MM.1S (cell line): ENCODE results near the gene AGTRAP.

Experiments
- DNase-seq: peaks from one replicate; pipeline ENCODE4 v3.0.0-alpha.2; 2015
- H2AFZ ChIP-seq: fragments of 300-600 bp; sonication (generic); 2 replicates; pipeline ENCODE4 v1.6.0; 2016; ENCODE audit warnings: antibody characterized with exemption, low read length
- H3F3A ChIP-seq: fragments of 300-600 bp; sonication (generic); 2 replicates; pipeline ENCODE4 v1.6.1; 2016; ENCODE audit warnings: mild to moderate bottlenecking, antibody characterized with exemption, low read length, moderate library complexity, mixed read lengths; ENCODE audit not compliant: insufficient read depth
- H3K27ac ChIP-seq: fragments of 300-600 bp; sonication (generic); 2 replicates; pipeline ENCODE4 v1.5.1; 2016; ENCODE audit warnings: mild to moderate bottlenecking, low read length
- H3K27me3 ChIP-seq: fragments of 300-600 bp; sonication (generic); replicated peaks from 2 replicates; pipeline ENCODE4 v1.6.0; 2016; ENCODE audit warnings: low read length; ENCODE audit not compliant: insufficient read depth
- H3K36me3 ChIP-seq: fragments of 300-600 bp; sonication (generic); replicated peaks from 2 replicates; pipeline ENCODE4 v1.6.1; 2016; ENCODE audit warnings: mild to moderate bottlenecking, low read length, mixed read lengths; ENCODE audit not compliant: insufficient read depth
- H3K4me1 ChIP-seq: fragments of 300-600 bp; sonication (generic); 2 replicates; pipeline ENCODE4 v1.6.1; 2016; ENCODE audit warnings: low read length, mixed read lengths
- H3K4me2 ChIP-seq: fragments of 300-600 bp; sonication (generic); 2 replicates; pipeline ENCODE4 v1.6.0; 2016; ENCODE audit warnings: low read depth, low read length
- H3K4me3 ChIP-seq: fragments of 300-600 bp; sonication (generic); 2 replicates; pipeline ENCODE4 v1.5.1; 2016; ENCODE audit warnings: low read length, mixed read lengths
- H3K79me2 ChIP-seq: fragments of 300-600 bp; sonication (generic); 2 replicates; pipeline ENCODE4 v1.6.1; 2016; ENCODE audit warnings: mixed run types, low read length, mixed read lengths
- H3K9ac ChIP-seq: fragments of 300-600 bp; sonication (generic); 2 replicates; pipeline ENCODE4 v1.6.1; 2016; ENCODE audit warnings: low read length, mixed read lengths
- H3K9me2 ChIP-seq: fragments of 300-600 bp; sonication (generic); replicated peaks from 2 replicates; pipeline ENCODE4 v1.6.1; 2016; ENCODE audit warnings: mild to moderate bottlenecking, low read length, mixed read lengths; ENCODE audit not compliant: insufficient read depth
- H3K9me3 ChIP-seq: fragments of 300-600 bp; sonication (generic); replicated peaks from 2 replicates; pipeline ENCODE4 v1.6.1; 2016; ENCODE audit warnings: mild to moderate bottlenecking, low read length, mixed read lengths; ENCODE audit not compliant: insufficient read depth
- H4K20me1 ChIP-seq: fragments of 300-600 bp; sonication (generic); 2 replicates; pipeline ENCODE4 v1.6.1; 2016; ENCODE audit warnings: mild to moderate bottlenecking, low read length, moderate library complexity, mixed read lengths; ENCODE audit not compliant: insufficient read depth
- EZH2 ChIP-seq: fragments of 300-600 bp; sonication (generic); optimal IDR thresholded peaks from 2 replicates; pipeline ENCODE3; 2017; ENCODE audit warnings: low read depth, mild to moderate bottlenecking, antibody characterized with exemption, low read length, mixed read lengths
- EZH2phosphoT487 ChIP-seq: fragments of 300-600 bp; sonication (generic); IDR thresholded peaks from 2 replicates; pipeline ENCODE4 v1.6.1; 2018; ENCODE audit warnings: antibody characterized with exemption, low read length
- TF ChIP-seq, protein P1 (sequence below): fragments of 300-600 bp; sonication (generic); IDR thresholded peaks from 2 replicates; pipeline ENCODE4 v1.5.1; 2016; ENCODE audit warnings: antibody characterized with exemption, low read length, mixed read lengths

AGTRAP gene

DNA sequence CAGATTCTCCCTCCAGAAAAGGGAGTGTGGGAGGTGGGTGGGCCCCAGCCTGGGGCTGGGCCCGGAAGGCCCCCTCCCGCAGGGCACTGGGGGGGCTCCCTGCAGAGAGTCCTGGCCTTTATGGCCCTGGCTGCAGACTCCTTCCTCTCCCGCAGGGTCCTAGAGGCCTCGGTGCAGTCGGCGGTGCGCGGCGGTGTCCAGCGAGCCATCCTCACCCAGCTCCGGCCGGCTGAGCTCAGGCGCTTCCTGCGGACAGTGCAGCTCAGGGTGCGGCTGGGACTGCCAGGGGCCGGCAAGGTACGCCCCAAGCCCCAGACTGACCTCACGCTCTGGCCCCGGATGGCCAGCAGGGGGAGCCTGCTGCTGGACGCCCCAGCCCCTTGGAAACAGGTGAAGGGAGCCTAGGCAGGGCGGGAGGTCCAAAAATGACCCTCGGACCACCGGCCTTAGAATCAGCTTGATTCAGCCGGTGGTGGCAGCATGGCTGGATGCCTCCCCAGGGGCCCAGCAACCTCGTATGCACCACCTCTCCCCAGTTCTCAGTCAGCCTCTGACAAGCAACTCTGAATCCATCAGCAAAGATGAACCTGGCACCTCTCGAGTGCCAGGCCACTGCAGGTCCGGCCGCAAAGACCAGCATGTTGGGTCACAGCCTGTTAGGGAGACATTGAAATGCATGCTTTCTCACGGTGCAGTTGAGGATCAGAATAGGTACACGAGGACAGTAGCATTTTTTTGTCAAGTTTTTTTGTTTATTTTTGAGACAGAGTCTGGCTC lies 49.2 kb downstream of the AGTRAP start:
- H3K36me3 ChIP-seq, result no peaks in the 10 kb centered on the region
- peak overlapping the region; percentile 81 for H3K4me2 ChIP-seq
- no peaks in the 10 kb centered on the region for H3K9me3 ChIP-seq
- H3F3A ChIP-seq, result peaks cover 17% of the 10 kb centered on the region
- H3K9ac ChIP-seq, result peak overlapping the region; percentile 57; the same call in 1 of the 2 replicates
- no peaks in the 10 kb centered on the region for H3K27me3 ChIP-seq
- peak overlapping the region; percentile 91; the same call in 1 of the 2 replicates for H3K27ac ChIP-seq
- peak; percentile 65 for DNase-seq
- peak overlapping the region; percentile 47 for H3K4me3 ChIP-seq
- peak overlapping the region; percentile 85; the same call in 1 of the 2 replicates for H2AFZ ChIP-seq
- no peaks in the 10 kb centered on the region for H3K9me2 ChIP-seq
- no peaks in the 10 kb centered on the region for H3K79me2 ChIP-seq
- H4K20me1 ChIP-seq, result no peaks in the 10 kb centered on the region
- peaks cover 15% of the 10 kb centered on the region for H3K4me1 ChIP-seq
- no peak for TF ChIP-seq EZH2
- TF ChIP-seq, protein P1, sequence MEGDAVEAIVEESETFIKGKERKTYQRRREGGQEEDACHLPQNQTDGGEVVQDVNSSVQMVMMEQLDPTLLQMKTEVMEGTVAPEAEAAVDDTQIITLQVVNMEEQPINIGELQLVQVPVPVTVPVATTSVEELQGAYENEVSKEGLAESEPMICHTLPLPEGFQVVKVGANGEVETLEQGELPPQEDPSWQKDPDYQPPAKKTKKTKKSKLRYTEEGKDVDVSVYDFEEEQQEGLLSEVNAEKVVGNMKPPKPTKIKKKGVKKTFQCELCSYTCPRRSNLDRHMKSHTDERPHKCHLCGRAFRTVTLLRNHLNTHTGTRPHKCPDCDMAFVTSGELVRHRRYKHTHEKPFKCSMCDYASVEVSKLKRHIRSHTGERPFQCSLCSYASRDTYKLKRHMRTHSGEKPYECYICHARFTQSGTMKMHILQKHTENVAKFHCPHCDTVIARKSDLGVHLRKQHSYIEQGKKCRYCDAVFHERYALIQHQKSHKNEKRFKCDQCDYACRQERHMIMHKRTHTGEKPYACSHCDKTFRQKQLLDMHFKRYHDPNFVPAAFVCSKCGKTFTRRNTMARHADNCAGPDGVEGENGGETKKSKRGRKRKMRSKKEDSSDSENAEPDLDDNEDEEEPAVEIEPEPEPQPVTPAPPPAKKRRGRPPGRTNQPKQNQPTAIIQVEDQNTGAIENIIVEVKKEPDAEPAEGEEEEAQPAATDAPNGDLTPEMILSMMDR, result peak; percentile 84
- TF ChIP-seq EZH2phosphoT487, result no peak

GRCh38 chr1:11786168-11786567 lies 50.2 kb downstream of the AGTRAP start:
- no peak overlapping the region for H3K4me2 ChIP-seq
- H4K20me1 ChIP-seq, result no peaks in the 10 kb centered on the region
- no peaks in the 10 kb centered on the region for H3K36me3 ChIP-seq
- no peak overlapping the region for H3K27ac ChIP-seq
- TF ChIP-seq, protein P1, result no peak
- no peak for TF ChIP-seq EZH2
- no peak for TF ChIP-seq EZH2phosphoT487
- H2AFZ ChIP-seq, result no peak overlapping the region
- H3K9me3 ChIP-seq, result no peaks in the 10 kb centered on the region
- peaks cover 17% of the 10 kb centered on the region for H3F3A ChIP-seq
- H3K4me3 ChIP-seq, result no peak overlapping the region
- no peak overlapping the region for H3K9ac ChIP-seq
- no peak for DNase-seq
- peaks cover 15% of the 10 kb centered on the region for H3K4me1 ChIP-seq
- H3K79me2 ChIP-seq, result no peaks in the 10 kb centered on the region
- no peaks in the 10 kb centered on the region for H3K9me2 ChIP-seq
- H3K27me3 ChIP-seq, result no peaks in the 10 kb centered on the region

DNA sequence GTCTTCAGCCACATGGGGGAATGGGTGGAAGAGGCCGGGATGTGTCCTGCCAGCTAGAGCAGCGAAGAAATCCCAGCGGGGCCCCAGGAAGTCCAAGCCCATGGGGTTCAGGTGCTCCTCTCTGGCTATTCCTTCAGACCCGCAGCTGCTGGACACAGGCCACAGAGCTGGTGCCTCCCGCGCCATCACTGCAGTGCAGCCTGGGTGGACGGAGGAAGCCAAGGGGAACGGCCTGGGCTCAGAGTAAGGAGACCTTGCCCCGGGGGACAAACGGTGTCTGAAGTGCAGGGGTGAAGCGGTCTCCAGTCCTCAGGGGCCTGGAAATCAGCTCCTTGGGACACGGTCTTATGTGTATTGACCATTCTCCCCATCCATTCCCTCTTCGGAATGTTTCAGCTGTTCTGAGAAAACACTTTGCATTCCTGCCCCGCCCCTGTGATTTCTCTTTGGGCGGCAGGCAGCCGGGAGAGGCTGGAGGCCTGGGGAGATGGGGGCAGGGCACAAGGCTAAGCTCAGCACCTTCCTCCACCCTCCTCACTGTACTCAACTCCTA lies 51.4 kb downstream of the AGTRAP start:
- Histone ChIP-seq H3K4me2 (no peak overlapping the region), H3K4me1 (peaks cover 15% of the 10 kb centered on the region), H3F3A (peaks cover 17% of the 10 kb centered on the region), H3K36me3 (no peaks in the 10 kb centered on the region), H3K79me2 (no peaks in the 10 kb centered on the region), H3K9me2 (no peaks in the 10 kb centered on the region), H4K20me1 (no peaks in the 10 kb centered on the region), H3K27ac (no peak overlapping the region), H3K27me3 (no peaks in the 10 kb centered on the region), H3K9ac (no peak overlapping the region), H3K4me3 (no peak overlapping the region), H2AFZ (no peak overlapping the region), H3K9me3 (no peaks in the 10 kb centered on the region)
- TF ChIP-seq EZH2phosphoT487 (no peak), EZH2 (no peak)
- TF ChIP-seq, protein P1, result no peak
- no peak for DNase-seq
